HepG2 (cell line): ENCODE measurements around the gene RUSC1. TPM values are rescaled to one million over a fixed set of nuclear protein-coding genes. Genes with fewer than 3 reads are reported as not detected.

ENCODE experiments used
- ATAC-seq: fragments of 200-7000 bp; cut with Tn5 transposase; 3 replicates; pipeline ENCODE4 v1.9.1; 2020; ENCODE audit warnings: mild to moderate bottlenecking, moderate library complexity
- BruUV-seq: library from RNA; stranded (reverse); fragments of 400-500 nt; replicated peaks from 2 replicates; lab custom pipeline; 2021; lab: Mats Ljungman, UMichigan
- CTCF ChIA-PET: fragments of 300-600 bp; formaldehyde crosslinking; extraction: SDS; loops from one replicate; lab custom pipeline; 2021; ENCODE audit warnings: low total read pairs, inconsistent platforms, low intra/inter-chr PET ratio; lab: Yijun Ruan, JAX
- POLR2A ChIA-PET: fragments of 350-600 bp; sonication (Branson Sonifier 250); formaldehyde crosslinking; loops from one replicate; lab custom pipeline; 2020; ENCODE audit warnings: antibody characterized with exemption, inconsistent platforms; lab: Yijun Ruan, JAX
- DNase-seq: peaks from one replicate; pipeline ENCODE4 v3.0.0-alpha.2; 2015; ENCODE audit warnings: low spot score
- FAIRE-seq: peaks from 3 replicates; lab custom pipeline; 2011; peaks lifted over from hg19 to GRCh38; lab: Jason Lieb, UNC
- H2AFZ ChIP-seq: one replicate; pipeline ENCODE4 v1.6.1; 2011; ENCODE audit warnings: low read length, inconsistent platforms
- H3K27ac ChIP-seq: fragments of 300-600 bp; 3 replicates; pipeline ENCODE4 v1.8.0; 2011; ENCODE audit warnings: mixed run types, mild to moderate bottlenecking, mixed read lengths, low read length, inconsistent platforms; ENCODE audit not compliant: insufficient read depth; ENCODE audit errors: extremely low read length
- H3K27me3 ChIP-seq, 2 experiments: fragments of 200-600 bp in 1 of 2; 2 replicates in 1 of 2; 3 replicates in 1 of 2; pipeline versions ENCODE4 v1.6.0 to v1.8.0; 2011; ENCODE audit warnings: low read length in 2 of 2, mild to moderate bottlenecking in 2 of 2, moderate library complexity in 2 of 2, inconsistent platforms in 1 of 2; ENCODE audit not compliant: insufficient read depth in 2 of 2, control insufficient read depth in 1 of 2
- H3K36me3 ChIP-seq, 2 experiments: fragments of 200-600 bp in 1 of 2; replicated peaks in 1 of 2; 2 replicates in 1 of 2; 3 replicates in 1 of 2; pipeline versions ENCODE4 v1.5.1 to v1.8.0; 2011; ENCODE audit warnings: low read length in 2 of 2, inconsistent platforms in 1 of 2; ENCODE audit not compliant: insufficient read depth in 2 of 2, control insufficient read depth in 1 of 2
- H3K4me1 ChIP-seq: 2 replicates; pipeline ENCODE4 v1.5.1; 2012; ENCODE audit warnings: low read length, inconsistent platforms; ENCODE audit not compliant: insufficient read depth
- H3K4me2 ChIP-seq: 2 replicates; pipeline ENCODE4 v1.6.0; 2011; ENCODE audit warnings: low read depth, low read length, inconsistent platforms
- H3K4me3 ChIP-seq, 3 experiments: fragments of 200-600 bp in 1 of 3; sonication (generic), shearing (Covaris generic) in 1 of 3; replicated peaks in 1 of 3; 2 replicates each; pipeline ENCODE4 v1.5.1; 2011 to 2016; ENCODE audit warnings: low read length in 3 of 3, inconsistent platforms in 2 of 3, low read depth in 2 of 3, mild to moderate bottlenecking in 2 of 3, control low read depth in 1 of 3, mixed read lengths in 1 of 3; ENCODE audit not compliant: insufficient read depth in 1 of 3
- H3K79me2 ChIP-seq: one replicate; pipeline ENCODE4 v1.6.1; 2011; ENCODE audit warnings: low read length, inconsistent platforms; ENCODE audit not compliant: insufficient read depth
- H3K9ac ChIP-seq: 2 replicates; pipeline ENCODE4 v1.6.0; 2011; ENCODE audit warnings: mild to moderate bottlenecking, low read depth, low read length, inconsistent platforms; ENCODE audit not compliant: insufficient read depth
- H3K9me3 ChIP-seq: 2 replicates; pipeline ENCODE4 v1.5.1; 2012; ENCODE audit warnings: mild to moderate bottlenecking, low read length
- H4K20me1 ChIP-seq: 2 replicates; pipeline ENCODE4 v1.6.0; 2011; ENCODE audit warnings: inconsistent platforms, mild to moderate bottlenecking, low read length, moderate library complexity; ENCODE audit not compliant: insufficient read depth
- CREB1 ChIP-seq, 2 experiments: fragments of 450-650 bp in 1 of 2; IDR thresholded peaks; 2 replicates each; pipeline ENCODE4 v1.6.1; 2016 to 2017; ENCODE audit warnings: control low read depth in 1 of 2, mild to moderate bottlenecking in 1 of 2, missing compliant biosample characterization in 1 of 2, missing genetic modification characterization in 1 of 2
- DR1 ChIP-seq: sonication (generic); formaldehyde crosslinking; IDR thresholded peaks from 2 replicates; pipeline ENCODE4 v1.8.0; 2021; ENCODE audit warnings: mild to moderate bottlenecking, missing genetic modification reagents, inconsistent platforms
- FIP1L1 ChIP-seq: fragments of 200-400 bp; formaldehyde crosslinking; IDR thresholded peaks from 2 replicates; pipeline ENCODE4 v1.6.1; 2018; ENCODE audit warnings: low read depth, mild to moderate bottlenecking, low read length, moderate library complexity, borderline replicate concordance; ENCODE audit not compliant: insufficient read depth
- GABPB1 ChIP-seq: IDR thresholded peaks from 2 replicates; pipeline ENCODE4 v1.6.1; 2016; ENCODE audit warnings: mild to moderate bottlenecking, missing genetic modification reagents, moderate library complexity, missing compliant biosample characterization
- HIVEP1 ChIP-seq: sonication (generic); formaldehyde crosslinking; IDR thresholded peaks from 2 replicates; pipeline ENCODE4 v1.4.0; 2020; ENCODE audit warnings: mild to moderate bottlenecking, missing genetic modification reagents
- MBD4 ChIP-seq: IDR thresholded peaks from 2 replicates; pipeline ENCODE4 v1.6.1; 2012; ENCODE audit warnings: low read length, inconsistent platforms, borderline replicate concordance
- MXD4 ChIP-seq: IDR thresholded peaks from 2 replicates; pipeline ENCODE4 v1.6.1; 2016; ENCODE audit warnings: mild to moderate bottlenecking, missing biosample characterization, missing genetic modification reagents
- RNF2 ChIP-seq: fragments of 450-650 bp; conservative IDR thresholded peaks from 2 replicates; pipeline ENCODE4 v1.6.1; 2016; ENCODE audit warnings: low read depth
- SNAPC5 ChIP-seq: sonication (generic); formaldehyde crosslinking; IDR thresholded peaks from 2 replicates; pipeline ENCODE4 v1.8.1; 2023; ENCODE audit warnings: mild to moderate bottlenecking, missing genetic modification reagents, borderline replicate concordance
- SPEN ChIP-seq: sonication (generic); formaldehyde crosslinking; IDR thresholded peaks from 2 replicates; pipeline ENCODE4 v1.5.1; 2020; ENCODE audit warnings: low read depth, mild to moderate bottlenecking, missing genetic modification reagents
- ZMYM2 ChIP-seq: sonication (generic); formaldehyde crosslinking; IDR thresholded peaks from 2 replicates; pipeline ENCODE4 v1.8.0; 2022; ENCODE audit warnings: mild to moderate bottlenecking, missing genetic modification reagents
- ZNF205 ChIP-seq: IDR thresholded peaks from 2 replicates; pipeline ENCODE4 v1.6.1; 2018; ENCODE audit warnings: missing biosample characterization, missing genetic modification reagents
- ZNF253 ChIP-seq: sonication (generic); formaldehyde crosslinking; IDR thresholded peaks from 2 replicates; pipeline ENCODE4 v1.8.0; 2022; ENCODE audit warnings: mild to moderate bottlenecking, missing genetic modification reagents, borderline replicate concordance
- ZNF367 ChIP-seq: sonication (generic); formaldehyde crosslinking; IDR thresholded peaks from 2 replicates; pipeline ENCODE4 v1.4.0; 2020; ENCODE audit warnings: missing genetic modification reagents, borderline replicate concordance
- ZNF660 ChIP-seq: sonication (generic); formaldehyde crosslinking; IDR thresholded peaks from 2 replicates; pipeline ENCODE4 v1.5.1; 2020; ENCODE audit warnings: mild to moderate bottlenecking, low read depth, missing genetic modification reagents, borderline replicate concordance
- ZNF788 ChIP-seq: sonication (generic); formaldehyde crosslinking; IDR thresholded peaks from 2 replicates; pipeline ENCODE4 v1.5.0; 2020; ENCODE audit warnings: mild to moderate bottlenecking, missing genetic modification reagents, borderline replicate concordance
- ZSCAN22 ChIP-seq: sonication (generic); formaldehyde crosslinking; IDR thresholded peaks from 2 replicates; pipeline ENCODE4 v1.4.0; 2020; ENCODE audit warnings: mild to moderate bottlenecking, missing genetic modification reagents
- WGBS: methylation state at CpG from one replicate; pipeline ENCODE4 v1.1.6; 2017; ENCODE audit warnings: low lambda C conversion rate; 5-methylcytosine and 5-hydroxymethylcytosine counted together
- in situ Hi-C: cut with HindIII; loops from 2 replicates; pipeline ENCODE4 v1.10.0; 2017; ENCODE audit warnings: low pct_unique_long_range_greater_than_20kb; ENCODE audit not compliant: extremely low pct_ligation_motif_present
- intact Hi-C: fragments of 100-400 bp; cut with micrococcal nuclease; formaldehyde crosslinking; loops from one replicate; pipeline ENCODE4 v1.10.0; 2022; ENCODE audit not compliant: unreplicated experiment
- polyA plus RNA-seq, 8 experiments: library from polyadenylated mRNA; depleted of rRNA in 3 of 8; stranded (reverse) in 7 of 8; unstranded in 1 of 8; fragments of >200 nt; fragmentation: Illumina TruSeq in 4 of 8; extraction: Trizol in 4 of 8; gene quantifications; 2 replicates each; pipeline versions ENCODE4 v1.2.1 to v1.2.3, GENCODE V29; 2011 to 2016; ENCODE audit warnings: low read depth in 4 of 8, missing spikeins in 1 of 8, mixed read lengths in 1 of 8; ENCODE audit not compliant: insufficient read depth in 1 of 8
- total RNA-seq, 5 experiments: library from RNA; depleted of rRNA; stranded (reverse); fragments of >200 nt; fragmentation: Illumina TruSeq; extraction: Trizol; gene quantifications; 2 replicates each; pipeline ENCODE4 v1.2.3, GENCODE V29; 2016; ENCODE audit warnings: low read depth in 1 of 5
- TF ChIP-seq, protein P1 (sequence below): IDR thresholded peaks from 2 replicates; pipeline ENCODE4 v1.6.1; 2016; ENCODE audit warnings: missing compliant biosample characterization, missing genetic modification reagents, borderline replicate concordance
- TF ChIP-seq, protein P2 (sequence below): sonication (generic); formaldehyde crosslinking; IDR thresholded peaks from 2 replicates; pipeline ENCODE4 v1.8.1; 2023; ENCODE audit warnings: mild to moderate bottlenecking, inconsistent platforms, moderate library complexity, missing genetic modification reagents, borderline replicate concordance

RUSC1 gene
- total and polyA plus RNA-seq, 2 of the 13 experiments (the other 11 are each of a cell fraction or from before 2014, with no cell fraction given), result 18.7 to 20.4 TPM

- H3K9me3 ChIP-seq, result no peaks in the 10 kb centered on the region
- peak overlapping the region; percentile 69 for H3K9ac ChIP-seq
- H4K20me1 ChIP-seq, result no peaks in the 10 kb centered on the region; the same call in none of the 2 replicates
- peak overlapping the region; percentile 80 to 94 (median 81) for H3K4me3 ChIP-seq
- peak; percentile 45 for DNase-seq
- H3K4me2 ChIP-seq, result peak overlapping the region; percentile 79
- no peaks in the 10 kb centered on the region; a peak in 1 of 5 replicates for H3K27me3 ChIP-seq
- H2AFZ ChIP-seq, result no peak overlapping the region
- intact Hi-C loops (loop anchor here (1.0 to 5.0 kb wide), 4 partner anchors 48 to 267 kb away; partner anchors contain the start of genes HCN3, MTX1 and THBS3), in situ Hi-C loops (no loop called here)
- peak overlapping the region; percentile 52 for H3K27ac ChIP-seq
- POLR2A ChIA-PET, result interaction anchor here (1.2 to 4.3 kb wide), 4 partner anchors 52 to 74 kb away, joined by 3 to 38 read pairs (median 15); partner anchors contain the start of genes CLK2 and SCAMP3
- peaks cover 36% of the 10 kb centered on the region for H3K4me1 ChIP-seq
- WGBS, result 11% methylated on average over 32 of the region's 59 CpGs
- BruUV-seq, result TSS peak; percentile 47
- ATAC-seq, result peak; percentile 62
- H3K36me3 ChIP-seq, result peaks cover 2 to 20% of the 10 kb centered on the region in 2 experiments; a peak in 3 of 5 replicates
- FAIRE-seq, result no peak
- peaks cover 5% of the 10 kb centered on the region for H3K79me2 ChIP-seq
- CTCF ChIA-PET, result interaction anchor here (1.0 to 4.5 kb wide), 4 partner anchors 47 to 118 kb away, joined by 3 to 71 read pairs (median 12); partner anchors contain the start of gene HCN3
- no peak for TF ChIP-seq MXD4 (CRISPR knock-in tag)
- no peak for TF ChIP-seq MBD4
- no peak; the same call in 1 of the 2 replicates for TF ChIP-seq HIVEP1 (CRISPR knock-in tag)
- TF ChIP-seq ZNF253 (CRISPR knock-in tag), result no peak
- no peak for TF ChIP-seq ZMYM2
- no peak for TF ChIP-seq ZNF660 (CRISPR knock-in tag)
- TF ChIP-seq ZNF205 (CRISPR knock-in tag), result 0 out of 2 replicates have a peak, but pooled peaks have one; percentile 10
- TF ChIP-seq DR1 (CRISPR knock-in tag), result no peak; the same call in 1 of the 2 replicates
- no peak for TF ChIP-seq SNAPC5
- TF ChIP-seq GABPB1 (CRISPR knock-in tag), result peak; percentile 43
- TF ChIP-seq ZSCAN22 (CRISPR knock-in tag), result no peak
- TF ChIP-seq, protein P1, sequence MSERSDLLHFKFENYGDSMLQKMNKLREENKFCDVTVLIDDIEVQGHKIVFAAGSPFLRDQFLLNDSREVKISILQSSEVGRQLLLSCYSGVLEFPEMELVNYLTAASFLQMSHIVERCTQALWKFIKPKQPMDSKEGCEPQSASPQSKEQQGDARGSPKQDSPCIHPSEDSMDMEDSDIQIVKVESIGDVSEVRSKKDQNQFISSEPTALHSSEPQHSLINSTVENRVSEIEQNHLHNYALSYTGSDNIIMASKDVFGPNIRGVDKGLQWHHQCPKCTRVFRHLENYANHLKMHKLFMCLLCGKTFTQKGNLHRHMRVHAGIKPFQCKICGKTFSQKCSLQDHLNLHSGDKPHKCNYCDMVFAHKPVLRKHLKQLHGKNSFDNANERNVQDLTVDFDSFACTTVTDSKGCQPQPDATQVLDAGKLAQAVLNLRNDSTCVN (CRISPR knock-in tag), result no peak
- no peak for TF ChIP-seq RNF2
- no peak for TF ChIP-seq CREB1 (IDR thresholded peaks at IDR 0.05)
- no peak for TF ChIP-seq CREB1 (CRISPR knock-in tag; IDR thresholded peaks at IDR 0.05)
- TF ChIP-seq, protein P2, sequence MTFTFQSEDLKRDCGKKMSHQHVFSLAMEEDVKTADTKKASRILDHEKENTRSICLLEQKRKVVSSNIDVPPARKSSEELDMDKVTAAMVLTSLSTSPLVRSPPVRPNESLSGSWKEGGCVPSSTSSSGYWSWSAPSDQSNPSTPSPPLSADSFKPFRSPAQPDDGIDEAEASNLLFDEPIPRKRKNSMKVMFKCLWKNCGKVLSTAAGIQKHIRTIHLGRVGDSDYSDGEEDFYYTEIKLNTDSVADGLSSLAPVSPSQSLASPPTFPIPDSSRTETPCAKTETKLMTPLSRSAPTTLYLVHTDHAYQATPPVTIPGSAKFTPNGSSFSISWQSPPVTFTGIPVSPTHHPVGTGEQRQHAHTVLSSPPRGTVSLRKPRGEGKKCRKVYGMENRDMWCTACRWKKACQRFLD (CRISPR knock-in tag), result no peak
- TF ChIP-seq ZNF367 (CRISPR knock-in tag), result no peak
- TF ChIP-seq SPEN (CRISPR knock-in tag), result peak; percentile 37
- TF ChIP-seq ZNF788, result peak; percentile 26; the same call in 1 of the 2 replicates
- no peak for TF ChIP-seq FIP1L1
These were observed 4.3 kb downstream of the RUSC1 start for GRCh38 chr1:155324717-155325602.
